ENCODE results near the gene GDI1. TPM values are rescaled to one million over a fixed set of nuclear protein-coding genes. Genes with fewer than 3 reads are reported as not detected.

Gene GDI1
- total RNA-seq, 1 experiment from 2014 or later: 96.1 TPM

DNA sequence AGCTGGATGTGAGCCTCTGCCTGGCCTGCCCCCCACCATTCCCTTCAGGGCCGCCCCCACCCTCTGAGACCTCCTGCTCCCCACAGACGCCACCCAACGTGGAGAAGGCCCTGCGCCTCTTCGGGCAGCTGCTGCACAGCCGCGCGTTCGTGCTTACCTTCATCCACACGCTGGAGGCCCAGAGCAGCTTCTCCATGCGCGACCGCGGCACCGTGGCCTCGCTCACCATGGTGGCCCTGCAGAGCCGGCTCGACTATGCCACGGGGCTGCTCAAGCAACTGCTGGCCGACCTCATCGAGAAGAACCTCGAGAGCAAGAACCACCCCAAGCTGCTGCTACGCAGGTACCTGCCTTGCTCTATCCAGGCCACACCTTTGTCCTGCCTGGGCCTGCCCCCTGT lies 31.3 kb downstream of the GDI1 start:
- Histone ChIP-seq H3F3A (ENCODE audit: low read length, unreplicated experiment) (no peaks in the 10 kb centered on the region), H3K4me2 (ENCODE audit: low read length) (no peak overlapping the region), H3K4me3 (ENCODE audit: low read length) (no peak overlapping the region), H2AFZ (ENCODE audit: low read length) (no peak overlapping the region), H3K9ac (ENCODE audit: low read length) (no peak overlapping the region), H3K36me3 (ENCODE audit: low read depth, low read length) (no peaks in the 10 kb centered on the region; the same call in 1 of the 2 replicates), H3K27me3 (ENCODE audit: low read length) (no peaks in the 10 kb centered on the region), H3K79me2 (ENCODE audit: low read length) (no peaks in the 10 kb centered on the region), H3K4me1 (ENCODE audit: insufficient read depth, low read length) (no peaks in the 10 kb centered on the region), H3K27ac (ENCODE audit: low read length) (no peak overlapping the region), H4K20me1 (ENCODE audit: low read length) (no peaks in the 10 kb centered on the region), H3K9me3 (ENCODE audit: low read length) (no peaks in the 10 kb centered on the region), H3K9me2 (replicated peaks; ENCODE audit: low read length) (no peaks in the 10 kb centered on the region)
- DNase-seq (no peak), ATAC-seq (no peak)
- ChIA-PET POLR2A (ENCODE audit: unreplicated experiment) (no interaction called here), CTCF (no interaction called here)
- TF ChIP-seq CTCF (conservative IDR thresholded peaks at IDR 0.05; ENCODE audit: low read depth, low read length) (no peak), EZH2 (IDR thresholded peaks at IDR 0.05; ENCODE audit: low read length, unreplicated experiment) (no peak), EZH2phosphoT487 (IDR thresholded peaks at IDR 0.05; ENCODE audit: borderline replicate concordance, low read length) (no peak)
- intact Hi-C loops (cut with micrococcal nuclease): no loop called here
- BruUV-seq (replicated peaks): no TSS peak

DNA sequence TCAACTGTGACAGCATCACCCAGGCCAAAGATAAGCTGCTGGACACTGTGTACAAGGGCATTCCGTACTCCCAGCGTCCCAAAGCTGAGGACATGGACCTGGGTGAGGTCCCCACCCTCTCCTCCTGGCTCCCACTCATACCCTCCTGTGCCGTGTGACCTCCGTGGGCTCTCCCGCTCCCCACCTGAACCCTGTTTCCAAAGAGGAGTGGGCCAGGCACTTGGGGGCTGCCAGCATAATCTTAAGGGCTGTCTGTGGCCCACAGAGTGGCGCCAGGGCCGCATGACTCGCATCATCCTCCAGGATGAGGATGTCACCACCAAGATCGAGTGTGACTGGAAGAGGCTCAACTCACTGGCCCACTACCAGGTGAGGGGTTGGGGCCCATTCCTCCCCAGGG lies 32.2 kb downstream of the GDI1 start:
- Histone ChIP-seq H3K9me2 (replicated peaks; ENCODE audit: low read length) (no peaks in the 10 kb centered on the region), H3K27me3 (ENCODE audit: low read length) (no peaks in the 10 kb centered on the region), H2AFZ (ENCODE audit: low read length) (no peak overlapping the region), H3K4me3 (ENCODE audit: low read length) (no peak overlapping the region), H3K9ac (ENCODE audit: low read length) (no peak overlapping the region), H3K4me1 (ENCODE audit: insufficient read depth, low read length) (no peaks in the 10 kb centered on the region), H3K4me2 (ENCODE audit: low read length) (no peak overlapping the region), H4K20me1 (ENCODE audit: low read length) (no peaks in the 10 kb centered on the region), H3K79me2 (ENCODE audit: low read length) (no peaks in the 10 kb centered on the region), H3K27ac (ENCODE audit: low read length) (no peak overlapping the region), H3K36me3 (ENCODE audit: low read depth, low read length) (no peaks in the 10 kb centered on the region; the same call in 1 of the 2 replicates), H3F3A (ENCODE audit: low read length, unreplicated experiment) (no peaks in the 10 kb centered on the region), H3K9me3 (ENCODE audit: low read length) (no peaks in the 10 kb centered on the region)
- CTCF ChIA-PET: no interaction called here
- POLR2A ChIA-PET (ENCODE audit: unreplicated experiment): no interaction called here
- no TSS peak for BruUV-seq (replicated peaks)
- TF ChIP-seq EZH2 (IDR thresholded peaks at IDR 0.05; ENCODE audit: low read length, unreplicated experiment): no peak
- TF ChIP-seq EZH2phosphoT487 (IDR thresholded peaks at IDR 0.05; ENCODE audit: borderline replicate concordance, low read length): no peak
- no peak for TF ChIP-seq CTCF (conservative IDR thresholded peaks at IDR 0.05; ENCODE audit: low read depth, low read length)
- DNase-seq: no peak
- intact Hi-C loops (cut with micrococcal nuclease): no loop called here
- no peak for ATAC-seq

DNA sequence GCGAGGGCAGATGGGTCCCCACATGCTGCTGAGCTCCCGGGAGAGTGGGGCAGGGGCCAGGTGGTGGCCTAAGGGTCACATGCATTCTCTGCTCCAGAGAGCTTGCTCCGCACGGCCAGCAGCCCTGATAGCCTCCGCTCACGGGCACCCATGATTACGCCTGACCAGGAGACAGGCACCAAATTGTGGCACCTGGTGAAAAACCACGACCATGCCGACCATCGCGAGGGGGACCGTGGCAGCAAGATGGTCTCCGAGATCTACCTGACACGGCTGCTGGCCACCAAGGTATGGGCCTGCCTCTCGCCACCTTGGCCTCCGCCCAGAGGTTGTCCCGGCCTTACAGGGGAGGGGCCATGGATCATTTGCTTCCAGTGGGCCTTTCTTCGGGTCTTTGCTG lies 32.9 kb downstream of the GDI1 start:
- Histone ChIP-seq H4K20me1 (ENCODE audit: low read length) (no peaks in the 10 kb centered on the region), H3K79me2 (ENCODE audit: low read length) (no peaks in the 10 kb centered on the region), H3K4me2 (ENCODE audit: low read length) (no peak overlapping the region), H2AFZ (ENCODE audit: low read length) (no peak overlapping the region), H3F3A (ENCODE audit: low read length, unreplicated experiment) (no peaks in the 10 kb centered on the region), H3K9ac (ENCODE audit: low read length) (no peak overlapping the region), H3K4me1 (ENCODE audit: insufficient read depth, low read length) (no peaks in the 10 kb centered on the region), H3K27ac (ENCODE audit: low read length) (no peak overlapping the region), H3K4me3 (ENCODE audit: low read length) (no peak overlapping the region), H3K27me3 (ENCODE audit: low read length) (no peaks in the 10 kb centered on the region), H3K9me3 (ENCODE audit: low read length) (no peaks in the 10 kb centered on the region), H3K9me2 (replicated peaks; ENCODE audit: low read length) (no peaks in the 10 kb centered on the region), H3K36me3 (ENCODE audit: low read depth, low read length) (no peaks in the 10 kb centered on the region; the same call in 1 of the 2 replicates)
- DNase-seq (no peak), ATAC-seq (no peak)
- intact Hi-C loops (cut with micrococcal nuclease): no loop called here
- TF ChIP-seq EZH2phosphoT487 (IDR thresholded peaks at IDR 0.05; ENCODE audit: borderline replicate concordance, low read length) (no peak), EZH2 (IDR thresholded peaks at IDR 0.05; ENCODE audit: low read length, unreplicated experiment) (no peak), CTCF (conservative IDR thresholded peaks at IDR 0.05; ENCODE audit: low read depth, low read length) (no peak)
- POLR2A ChIA-PET (ENCODE audit: unreplicated experiment): no interaction called here
- CTCF ChIA-PET: no interaction called here
- no TSS peak for BruUV-seq (replicated peaks)

All from PC-3 (cell line).